HCT116 (cell line): ENCODE data around the gene INPP4A. TPM values are rescaled to one million over a fixed set of nuclear protein-coding genes. Genes with fewer than 3 reads are reported as not detected.

Experiments used
- ATAC-seq: fragments of 200-7000 bp; cut with Tn5 transposase; 2 replicates; pipeline ENCODE4 v1.9.1; 2020; ENCODE audit warnings: mild to moderate bottlenecking, moderate library complexity
- BruUV-seq: library from RNA; stranded (reverse); fragments of 400-500 nt; replicated peaks from 2 replicates; lab custom pipeline; 2021; lab: Mats Ljungman, UMichigan
- CTCF ChIA-PET: fragments of 300-600 bp; sonication (Branson Sonifier 250); formaldehyde crosslinking; loops from one replicate; lab custom pipeline; 2021; ENCODE audit warnings: antibody characterized with exemption; lab: Charles Lee
- POLR2A ChIA-PET: fragments of 300-600, 350-600 bp; sonication (Branson Sonifier 250); formaldehyde crosslinking; loops from one replicate; lab custom pipeline; 2021; ENCODE audit warnings: antibody characterized with exemption; lab: Charles Lee
- RAD21 ChIA-PET, 2 experiments: fragments of 300-600 bp; sonication (Branson Sonifier 250); formaldehyde crosslinking; loops; one replicate each; lab custom pipeline; 2023; ENCODE audit warnings: low total read pairs in 2 of 2; ENCODE audit not compliant: uncharacterized antibody in 2 of 2, unreplicated experiment in 2 of 2, low non-redundant PET in 1 of 2; lab: Charles Lee
- DNase-seq: peaks from one replicate; pipeline ENCODE4 v3.0.0-alpha.2; 2010; ENCODE audit warnings: low read depth, low spot score
- H2AFZ ChIP-seq: fragments of 200-600 bp; shearing (Covaris generic), sonication (generic); 2 replicates; pipeline ENCODE4 v1.6.1; 2017; ENCODE audit warnings: low read depth, mixed run types, mixed read lengths, antibody characterized with exemption, low read length; ENCODE audit not compliant: poor library complexity, severe bottlenecking
- H3K27ac ChIP-seq: 2 replicates; pipeline ENCODE4 v1.5.1; 2012; ENCODE audit warnings: low read depth, low read length
- H3K27me3 ChIP-seq: fragments of 200-600 bp; sonication (generic); 2 replicates; pipeline ENCODE4 v1.6.1; 2016; ENCODE audit warnings: mixed run types, low read length, mixed read lengths; ENCODE audit not compliant: insufficient read depth
- H3K36me3 ChIP-seq, 2 experiments: fragments of 200-500 bp in 1 of 2; fragments of 200-600 bp in 1 of 2; sonication (Bioruptor generic) in 1 of 2; sonication (generic) in 1 of 2; 2 replicates each; pipeline versions ENCODE4 v1.5.1 to v1.6.1; 2014 to 2016; ENCODE audit warnings: low read length in 2 of 2, inconsistent platforms in 1 of 2, mixed read lengths in 1 of 2, mixed run types in 1 of 2; ENCODE audit not compliant: insufficient read depth in 2 of 2, control insufficient read depth in 1 of 2
- H3K4me1 ChIP-seq, 2 experiments: fragments of 200-600 bp in 1 of 2; sonication (generic) in 1 of 2; 2 replicates each; pipeline versions ENCODE4 v1.5.1 to v1.6.1; 2012 to 2017; ENCODE audit warnings: low read length in 2 of 2, inconsistent platforms in 1 of 2, mild to moderate bottlenecking in 1 of 2, mixed read lengths in 1 of 2, mixed run types in 1 of 2, moderate library complexity in 1 of 2; ENCODE audit not compliant: insufficient read depth in 2 of 2, control insufficient read depth in 1 of 2
- H3K4me2 ChIP-seq: fragments of 200-600 bp; sonication (generic); 2 replicates; pipeline ENCODE4 v1.6.1; 2017; ENCODE audit warnings: mixed run types, low read length, mixed read lengths
- H3K4me3 ChIP-seq, 2 experiments: fragments of 200-600 bp in 1 of 2; sonication (generic) in 1 of 2; replicated peaks in 1 of 2; 2 replicates each; pipeline ENCODE4 v1.5.1; 2011 to 2016; ENCODE audit warnings: low read length in 2 of 2, control low read depth in 1 of 2, low read depth in 1 of 2, mild to moderate bottlenecking in 1 of 2, mixed read lengths in 1 of 2, mixed run types in 1 of 2
- H3K79me2 ChIP-seq: fragments of 200-600 bp; sonication (generic); 2 replicates; pipeline ENCODE4 v1.6.1; 2017; ENCODE audit warnings: mild to moderate bottlenecking, mixed run types, low read length, moderate library complexity, mixed read lengths; ENCODE audit not compliant: insufficient read depth
- H3K9ac ChIP-seq: fragments of 200-600 bp; sonication (generic); 2 replicates; pipeline ENCODE4 v1.6.1; 2016; ENCODE audit warnings: low read length, mixed read lengths
- H3K9me2 ChIP-seq: fragments of 200-600 bp; sonication (generic), shearing (Covaris generic); 2 replicates; pipeline ENCODE4 v1.6.1; 2017; ENCODE audit warnings: mixed run types, mild to moderate bottlenecking, moderate library complexity; ENCODE audit not compliant: insufficient read depth
- H3K9me3 ChIP-seq, 2 experiments: fragments of 200-500 bp in 1 of 2; fragments of 200-600 bp in 1 of 2; sonication (Bioruptor generic) in 1 of 2; sonication (generic) in 1 of 2; 2 replicates each; pipeline ENCODE4 v1.6.1; 2014 to 2017; ENCODE audit warnings: low read length in 2 of 2, mixed read lengths in 2 of 2, inconsistent platforms in 1 of 2, low read depth in 1 of 2, mild to moderate bottlenecking in 1 of 2, mixed run types in 1 of 2, moderate library complexity in 1 of 2; ENCODE audit not compliant: control insufficient read depth in 1 of 2, insufficient read depth in 1 of 2
- H4K20me1 ChIP-seq: fragments of 200-600 bp; sonication (generic), shearing (Covaris generic); 2 replicates; pipeline ENCODE4 v1.6.1; 2017; ENCODE audit warnings: mixed run types, mild to moderate bottlenecking, moderate library complexity; ENCODE audit not compliant: insufficient read depth
- CBX3 ChIP-seq: IDR thresholded peaks from 2 replicates; pipeline ENCODE4 v1.6.1; 2012; ENCODE audit warnings: low read depth
- CEBPB ChIP-seq: IDR thresholded peaks from 2 replicates; pipeline ENCODE4 v1.6.1; 2012; ENCODE audit warnings: low read depth
- EGR1 ChIP-seq: IDR thresholded peaks from 2 replicates; pipeline ENCODE4 v1.6.1; 2012; ENCODE audit warnings: low read depth
- MAX ChIP-seq: IDR thresholded peaks from 2 replicates; pipeline ENCODE4 v1.6.1; 2012
- POLR2A ChIP-seq: IDR thresholded peaks from 2 replicates; pipeline ENCODE4 v1.7.0; 2011; ENCODE audit warnings: borderline replicate concordance; ENCODE audit not compliant: insufficient read depth, insufficient read length; ENCODE audit errors: extremely low read depth
- POLR2AphosphoS5 ChIP-seq: IDR thresholded peaks from 2 replicates; pipeline ENCODE4 v1.6.1; 2011; ENCODE audit warnings: mild to moderate bottlenecking, low read depth, low read length, moderate library complexity
- REST ChIP-seq: IDR thresholded peaks from 2 replicates; pipeline ENCODE4 v1.6.1; 2012; ENCODE audit warnings: low read depth
- SIN3A ChIP-seq: IDR thresholded peaks from 2 replicates; pipeline ENCODE4 v1.6.1; 2012; ENCODE audit warnings: low read depth
- SP1 ChIP-seq: IDR thresholded peaks from 2 replicates; pipeline ENCODE4 v1.6.1; 2012; ENCODE audit warnings: low read depth
- TCF7L2 ChIP-seq: IDR thresholded peaks from 2 replicates; pipeline ENCODE4 v1.7.0; 2011; ENCODE audit warnings: borderline replicate concordance, inconsistent platforms; ENCODE audit not compliant: insufficient read depth, insufficient read length; ENCODE audit errors: extremely low read depth
- YY1 ChIP-seq: IDR thresholded peaks from 2 replicates; pipeline ENCODE4 v1.6.1; 2011; ENCODE audit warnings: low read length, low read depth, moderate library complexity, mild to moderate bottlenecking; ENCODE audit not compliant: insufficient replicate concordance; ENCODE audit errors: extremely low read depth
- ZBTB33 ChIP-seq: IDR thresholded peaks from 2 replicates; pipeline ENCODE4 v1.6.1; 2011; ENCODE audit warnings: mild to moderate bottlenecking, low read length, moderate library complexity; ENCODE audit not compliant: insufficient replicate concordance; ENCODE audit errors: extremely low read depth
- ZFX ChIP-seq: fragments of 450-650 bp; IDR thresholded peaks from 2 replicates; pipeline ENCODE4 v1.6.1; 2017
- ZNF274 ChIP-seq: fragments of 200-500 bp; sonication (Bioruptor generic); IDR thresholded peaks from 2 replicates; pipeline ENCODE4 v1.6.1; 2014; ENCODE audit warnings: mild to moderate bottlenecking, low read depth, low read length, inconsistent platforms
- intact Hi-C: fragments of 100-400 bp; cut with micrococcal nuclease; formaldehyde crosslinking; loops from 2 replicates; pipeline ENCODE4 v1.10.0; 2022
- total RNA-seq: library from RNA; stranded (reverse); gene quantifications from one replicate; pipeline ENCODE4 v1.2.1, GENCODE V29; 2021; ENCODE audit not compliant: unreplicated experiment

INPP4A gene
- total RNA-seq, 1 experiment from 2014 or later = 18.5 TPM

- H2AFZ ChIP-seq = no peak overlapping the region
- DNase-seq = no peak
- intact Hi-C loops = no loop called here
- TF ChIP-seq CBX3 = no peak
- TF ChIP-seq MAX = no peak
- no peak for TF ChIP-seq TCF7L2
- no peak for TF ChIP-seq ZNF274
- TF ChIP-seq ZBTB33 = no peak
- no peak for TF ChIP-seq POLR2A
- no peak for TF ChIP-seq SIN3A
- TF ChIP-seq REST = no peak
- TF ChIP-seq EGR1 = no peak
- TF ChIP-seq ZFX = no peak
- TF ChIP-seq POLR2AphosphoS5 = no peak
- TF ChIP-seq CEBPB = no peak
- TF ChIP-seq SP1 = no peak
- no peak for TF ChIP-seq YY1
- TF ChIP-seq, all 23 proteins: peak for 0
- ChIA-PET RAD21 (no interaction called here), CTCF (interaction anchor here (1.1 kb wide), 1 partner anchor 41 kb away, joined by 3 read pairs; no protein-coding TSS in a partner anchor), POLR2A (no interaction called here)
- peaks cover 45% of the 10 kb centered on the region for H3K79me2 ChIP-seq
- no peak overlapping the region for H3K27ac ChIP-seq
- no peaks in the 10 kb centered on the region for H3K27me3 ChIP-seq
- H3K36me3 ChIP-seq = no peaks in the 10 kb centered on the region
- ATAC-seq = no peak
- no peaks in the 10 kb centered on the region for H4K20me1 ChIP-seq
- no TSS peak for BruUV-seq
- H3K9me3 ChIP-seq = no peaks in the 10 kb centered on the region
- H3K9me2 ChIP-seq = no peaks in the 10 kb centered on the region
- no peak overlapping the region for H3K9ac ChIP-seq
- no peak overlapping the region for H3K4me2 ChIP-seq
- H3K4me1 ChIP-seq = peaks cover 5 to 17% of the 10 kb centered on the region in 2 experiments; a peak in 3 of 4 replicates
- no peak overlapping the region for H3K4me3 ChIP-seq
Measured at GRCh38 chr2:98446850-98447249, 2.2 kb downstream of the INPP4A start.
